ENCODE results near the gene TRMT112.

Gene TRMT112

DNA sequence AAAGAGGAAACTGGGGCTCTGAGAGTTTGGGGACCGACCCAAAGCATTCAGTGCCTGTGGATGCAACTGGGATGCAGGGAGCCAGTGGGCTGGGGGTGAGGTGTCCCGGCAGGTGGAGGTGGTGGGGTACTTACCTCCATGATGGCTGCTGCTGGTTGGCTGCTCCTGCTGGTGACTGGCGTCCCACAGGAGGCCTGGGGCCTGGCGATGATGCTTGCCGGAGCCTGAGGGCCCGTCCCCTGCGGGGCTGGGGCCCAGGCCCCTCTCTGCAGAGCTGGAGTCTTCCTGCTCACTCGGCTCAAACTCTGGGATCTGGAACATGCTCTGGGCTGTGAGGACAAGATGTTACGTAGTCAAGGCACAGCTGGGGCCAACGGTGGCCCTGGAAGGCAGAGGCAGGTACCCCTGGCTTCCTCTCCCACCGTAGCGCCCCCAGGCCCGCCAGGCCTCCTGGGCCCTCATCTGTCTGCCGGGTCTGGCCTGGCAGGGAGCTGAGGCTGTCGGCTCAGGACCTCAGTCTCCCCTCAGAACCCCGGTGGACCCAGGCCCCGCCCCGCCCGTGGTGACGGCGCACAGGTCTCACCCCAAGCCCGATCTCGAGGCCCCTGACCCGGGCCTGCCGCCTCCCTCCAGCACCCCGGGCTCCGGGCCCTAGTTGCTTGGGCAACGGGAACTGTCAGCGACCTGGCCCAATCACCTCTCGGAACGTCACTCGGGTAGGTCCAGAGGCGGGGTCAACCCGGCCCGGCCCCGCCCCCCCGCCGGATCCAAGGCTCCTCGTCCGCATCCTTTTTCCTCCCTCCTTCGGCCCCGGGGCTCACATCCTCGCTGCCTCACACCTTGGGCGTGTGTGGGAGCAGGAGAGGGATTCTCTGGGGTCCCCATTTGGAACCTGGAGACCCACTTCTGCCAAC lies 33.1 kb downstream of the TRMT112 start, which contains the start of gene BAD:
BAD (minus strand) TSS at position 618 of the 914 bp plus-strand sequence; CDS start at position 321, 297 bp downstream.
- intact Hi-C loops (cut with DNase I): no loop called here
- DNase-seq: peak; percentile 96 to 100 (median 98)

DNA sequence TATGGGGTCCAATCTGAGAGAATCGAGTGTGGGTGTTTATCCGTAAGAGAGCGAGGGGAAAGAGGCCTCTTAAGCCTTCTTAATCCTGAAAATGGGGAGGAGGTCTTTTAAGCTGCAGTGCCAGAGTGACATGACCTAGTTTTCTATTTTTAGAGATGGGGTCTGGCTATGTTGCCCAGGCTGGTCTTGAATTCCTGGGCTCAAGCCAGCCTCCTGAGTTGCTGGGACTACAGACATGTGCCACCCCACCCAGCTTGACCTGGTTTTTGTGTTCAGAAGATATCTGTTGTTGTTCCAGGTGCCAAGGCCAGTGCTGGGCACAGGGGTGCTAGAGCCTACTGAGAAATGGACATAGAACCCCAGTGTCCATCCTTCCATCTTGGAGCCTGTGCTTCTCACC lies 34.3 kb downstream of the TRMT112 start:
- DNase-seq: no peak
- intact Hi-C loops (cut with DNase I): no loop called here

DNA sequence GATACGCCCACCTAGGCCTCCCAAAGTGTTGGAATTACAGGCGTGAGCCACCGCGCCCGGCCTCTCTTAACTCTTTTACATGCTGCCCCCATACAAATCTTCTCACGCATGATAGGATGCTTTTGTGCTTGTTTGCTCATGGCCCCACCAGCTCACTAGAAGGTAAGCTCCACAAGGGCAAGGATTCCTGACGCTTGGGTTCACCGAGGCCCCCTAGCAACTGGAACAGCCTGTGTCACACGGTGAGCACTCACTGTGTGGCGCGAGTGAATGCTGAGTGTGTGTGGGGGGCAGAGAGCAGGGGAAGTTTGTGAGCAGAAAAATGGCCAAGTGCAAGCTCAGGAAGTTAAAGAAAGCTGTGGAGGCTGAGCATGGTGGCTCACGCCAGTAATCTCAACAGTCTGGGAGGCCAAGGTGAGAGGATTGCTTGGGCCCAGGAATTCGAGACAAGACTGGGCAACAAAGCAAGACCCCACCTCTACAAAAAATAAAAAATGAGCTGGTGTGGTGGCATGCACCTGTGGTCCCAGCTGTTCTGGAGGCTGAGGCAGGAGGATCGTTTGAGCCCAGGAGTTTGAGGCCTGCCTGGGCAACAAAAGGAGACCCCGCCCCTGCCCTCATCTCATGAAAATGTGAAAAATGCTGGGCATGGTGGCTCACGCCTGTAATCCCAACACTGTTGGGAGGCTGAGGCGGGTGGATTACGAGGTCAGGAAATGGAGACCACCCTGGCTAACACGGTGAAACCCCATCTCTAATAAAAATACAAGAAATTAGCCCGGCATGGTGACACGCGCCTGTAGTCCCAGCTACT lies 35.2 kb downstream of the TRMT112 start:
- no peak for DNase-seq
- intact Hi-C loops (cut with DNase I): no loop called here

DNA sequence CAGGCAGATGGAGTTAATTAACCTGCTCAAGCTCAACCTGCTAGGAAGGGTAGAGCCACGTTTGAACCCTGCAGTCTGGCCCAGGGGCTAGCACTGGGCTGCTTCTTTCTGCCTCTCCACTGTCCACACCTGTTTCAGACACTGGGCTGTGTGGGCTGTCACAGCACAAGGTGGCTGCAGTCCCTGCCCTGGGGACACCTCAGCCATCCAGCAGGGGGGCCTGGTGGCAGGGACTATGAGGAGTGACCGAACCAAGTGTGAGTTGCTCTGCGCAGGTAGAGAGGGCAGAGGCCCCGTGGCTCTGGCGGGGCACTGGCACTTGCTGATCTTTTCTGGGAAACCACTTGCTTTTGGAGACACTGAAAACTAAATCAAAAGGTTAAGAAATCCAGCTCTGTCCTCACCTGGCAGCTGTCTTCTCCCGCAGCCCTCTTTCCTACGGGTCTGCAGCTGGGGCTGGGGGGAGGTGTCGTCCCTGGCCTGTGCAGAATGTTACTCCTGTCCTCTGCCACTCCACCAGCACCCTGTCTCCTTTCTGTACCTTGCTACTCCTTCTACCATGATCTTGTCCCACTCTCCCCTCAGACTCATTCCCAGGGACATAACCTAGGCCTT lies 38.7 kb downstream of the TRMT112 start:
- DNase-seq: no peak
- intact Hi-C loops (cut with DNase I): no loop called here

DNA sequence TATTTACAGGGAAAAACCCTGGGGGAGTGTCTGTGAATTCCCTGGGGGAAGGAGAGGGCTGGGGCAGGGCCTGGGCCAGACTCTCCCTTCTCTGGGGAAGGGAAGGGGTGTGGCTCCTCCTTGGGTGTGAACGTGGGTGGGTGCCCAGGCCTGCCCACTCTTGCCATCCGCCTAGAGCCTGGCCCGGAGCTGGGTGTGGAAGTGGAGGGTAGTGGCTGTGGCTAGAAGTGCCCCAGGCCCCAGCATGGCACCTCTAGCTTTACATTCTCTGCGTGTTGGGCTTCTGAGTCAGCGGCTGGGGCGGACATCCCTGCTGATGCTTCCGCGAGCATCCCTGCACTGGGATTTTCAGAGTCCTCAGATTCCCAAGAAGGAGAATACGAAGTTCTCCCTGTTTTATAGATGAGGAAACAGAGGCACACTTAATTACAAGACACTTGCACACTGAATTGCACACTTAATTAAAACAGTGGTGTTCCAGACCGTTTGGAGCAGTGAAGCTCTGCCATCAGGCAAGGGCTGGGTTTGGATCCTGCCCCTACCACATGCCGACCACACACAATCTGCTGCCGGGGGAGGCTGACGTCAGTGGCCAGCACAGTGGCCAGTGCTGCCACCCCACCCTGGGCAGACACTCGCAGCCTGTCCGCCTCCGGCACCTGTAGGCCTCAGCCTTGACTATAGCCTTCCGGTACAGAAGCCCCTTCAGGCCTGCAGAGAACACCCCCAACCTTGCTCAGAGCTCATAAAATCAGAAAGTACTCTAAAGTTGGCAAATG lies 40.5 kb downstream of the TRMT112 start:
- intact Hi-C loops (cut with DNase I): no loop called here
- DNase-seq: peak in 1 of 10 donors; percentile 91

DNA sequence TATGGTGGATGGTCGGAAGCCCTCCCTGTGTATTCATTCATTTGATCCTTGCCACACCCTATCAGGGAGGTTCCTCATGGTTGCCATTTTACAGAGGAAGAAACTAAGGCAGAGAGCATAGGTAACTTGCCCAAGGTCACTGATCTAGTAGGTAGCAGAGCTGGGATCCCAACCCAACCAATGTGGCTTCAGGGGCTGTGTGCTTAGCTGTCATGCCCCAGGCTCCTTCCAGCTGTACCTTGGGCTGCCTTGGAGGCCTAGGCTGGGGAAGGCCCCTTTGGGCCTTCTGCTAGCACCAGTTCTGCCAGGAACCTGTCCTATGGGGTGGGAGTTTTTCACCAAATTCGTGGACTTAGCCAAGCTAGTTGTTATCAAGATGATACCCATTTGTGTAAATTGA lies 41.5 kb downstream of the TRMT112 start:
- intact Hi-C loops (cut with DNase I): no loop called here
- DNase-seq: no peak

DNA sequence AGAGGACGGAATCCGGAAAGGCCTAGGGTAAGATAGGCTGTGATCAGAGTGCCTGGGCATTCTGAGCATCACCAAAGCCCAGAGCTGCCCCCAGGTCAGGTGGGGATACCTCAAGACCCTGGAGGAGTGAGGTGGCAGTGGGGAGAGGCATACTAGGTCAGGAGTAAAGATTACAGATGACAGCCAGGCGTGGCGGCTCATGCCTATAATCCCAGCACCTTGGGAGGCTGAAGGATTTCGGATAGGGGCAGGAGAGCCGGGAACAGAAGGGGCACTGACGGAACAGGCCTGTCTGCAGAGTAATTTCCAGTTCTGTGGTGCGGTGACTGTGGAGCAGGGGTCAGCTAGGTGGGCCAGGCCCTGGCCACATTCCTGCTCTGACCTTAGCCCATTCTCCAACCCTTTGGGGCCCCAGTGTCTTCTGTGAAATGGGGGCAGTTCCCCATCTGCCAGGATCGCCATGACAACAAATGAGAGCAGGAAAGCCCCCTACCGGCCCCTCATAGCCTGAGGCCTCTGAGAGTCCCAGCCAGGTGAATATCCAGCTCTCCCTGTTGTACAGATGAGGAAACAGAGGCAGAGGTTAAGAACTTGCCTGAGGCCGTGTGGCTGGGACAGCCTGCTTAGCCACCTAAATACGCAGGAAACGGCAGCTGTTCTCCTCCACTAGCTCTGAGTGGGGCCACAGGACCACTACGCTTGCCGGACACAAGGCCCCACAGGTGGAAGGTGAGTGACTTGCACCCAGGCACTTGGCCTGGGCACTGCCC lies 42.1 kb downstream of the TRMT112 start:
- DNase-seq: no peak
- intact Hi-C loops (cut with DNase I): no loop called here

DNA sequence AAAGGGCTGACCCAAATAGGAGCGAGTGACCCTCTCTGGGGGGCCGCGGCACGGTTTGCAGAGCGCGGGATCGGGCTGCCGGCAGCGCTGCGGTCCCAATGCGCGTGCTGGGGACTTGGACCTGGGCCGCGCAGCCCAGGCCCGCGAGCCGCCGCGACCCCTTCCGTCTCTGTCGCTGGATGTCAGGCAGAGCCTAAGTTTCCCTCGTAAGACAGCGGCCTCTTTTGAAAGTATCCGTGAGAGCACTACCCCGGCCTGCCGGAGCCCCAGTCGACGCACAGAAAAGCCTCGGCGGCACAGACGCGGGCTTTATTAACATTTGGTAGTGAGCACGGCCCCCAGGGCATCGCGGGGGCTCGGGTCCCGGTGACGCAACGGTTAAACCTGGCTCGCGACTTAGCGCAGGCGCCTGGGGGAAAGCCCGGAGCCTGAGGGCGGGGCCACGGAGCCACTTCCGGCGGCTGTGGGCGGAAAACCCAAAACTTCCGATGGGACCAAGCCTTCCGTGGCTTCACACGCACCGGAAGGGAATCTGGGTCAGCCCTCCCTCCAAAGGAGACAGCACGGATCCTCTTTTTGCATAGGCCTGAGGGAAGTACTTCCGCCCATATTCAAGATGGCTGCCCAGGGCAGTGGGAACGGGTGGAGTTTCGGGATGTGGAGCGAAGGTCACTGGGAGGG lies 47.7 kb downstream of the TRMT112 start:
- DNase-seq: peak; percentile 97 to 100 (median 99)
- intact Hi-C loops (cut with DNase I): loop anchor here (1.0 to 2.0 kb wide), 2 partner anchors 16 to 31 kb away; partner anchors contain the start of genes CATSPERZ and GPR137

DNA sequence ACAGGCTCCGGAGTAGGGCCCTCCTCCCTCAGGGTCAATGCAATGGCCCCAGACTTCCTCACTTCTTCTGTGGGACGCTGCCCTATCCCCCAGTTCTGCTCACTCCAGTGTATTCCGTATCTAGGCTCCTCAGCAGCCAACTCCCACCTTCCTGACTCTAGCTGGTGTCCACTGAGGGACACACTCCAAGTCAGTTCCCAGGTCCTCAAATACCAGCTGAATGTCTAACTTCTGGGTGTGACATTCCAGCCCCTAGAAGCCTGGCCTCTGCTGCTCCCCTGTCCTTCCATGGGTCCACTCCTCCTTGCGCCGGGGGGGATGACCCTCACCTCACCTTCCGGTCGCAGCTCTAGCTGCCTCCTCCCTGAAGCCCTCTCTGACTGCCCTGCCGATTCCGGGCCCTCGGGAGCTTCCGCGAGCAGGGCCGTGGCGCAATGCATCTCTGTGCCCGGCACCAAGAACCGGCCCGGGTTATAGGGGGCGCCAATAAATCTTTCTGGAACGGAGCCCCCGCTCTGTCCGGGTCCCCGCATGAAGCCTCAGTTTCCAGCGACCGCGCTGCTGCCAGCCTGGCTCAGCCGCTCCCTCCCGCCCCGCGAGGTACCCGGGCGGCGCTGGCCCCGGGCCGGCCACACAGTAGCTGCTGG lies 48.3 kb downstream of the TRMT112 start:
- DNase-seq: peak in 2 of 10 donors; percentile 47 to 93
- intact Hi-C loops (cut with DNase I): no loop called here

DNA sequence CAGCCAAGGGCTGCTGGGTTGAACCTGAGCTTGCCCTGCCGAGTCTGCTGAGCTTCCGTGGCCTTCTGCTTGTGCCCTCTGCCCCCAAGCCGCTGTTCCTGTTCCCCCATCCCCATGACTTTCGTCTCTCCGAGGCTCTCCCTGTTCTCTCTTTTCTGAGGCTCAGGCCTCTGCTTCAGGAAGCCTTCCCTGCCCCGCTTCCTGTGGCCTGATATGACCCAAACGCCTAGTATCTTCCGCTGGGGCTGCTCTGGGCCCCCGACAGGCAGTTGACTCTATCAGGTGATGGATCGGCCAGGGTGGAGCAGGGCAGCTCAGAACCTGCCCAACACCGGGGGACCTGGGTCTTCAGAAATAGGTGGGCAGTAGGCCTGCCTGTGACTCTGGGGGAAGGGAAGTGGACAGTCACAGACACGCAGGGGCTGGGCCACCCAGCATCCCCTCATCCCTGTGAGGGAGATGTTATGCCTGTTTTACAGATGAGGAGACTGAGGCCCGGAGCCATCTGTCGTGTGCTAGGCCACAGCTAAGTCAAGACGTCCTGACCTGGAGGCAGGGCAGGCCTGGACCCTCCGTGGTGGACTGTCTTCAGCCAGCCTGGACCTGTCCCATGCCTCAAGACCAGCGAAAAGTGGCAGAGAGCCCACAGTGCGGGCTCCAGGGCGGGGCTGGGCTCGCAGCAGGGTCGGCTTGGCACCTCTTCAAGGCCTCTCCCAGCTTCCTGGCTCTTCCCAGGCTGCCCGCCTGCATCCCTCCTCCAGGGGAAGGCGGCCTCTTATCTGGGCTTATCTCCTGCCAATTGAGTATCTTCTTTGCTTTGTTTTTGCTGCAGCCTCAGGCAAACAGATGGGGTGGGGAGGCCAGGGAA lies 49.1 kb downstream of the TRMT112 start:
- peak in 1 of 10 donors; percentile 71 for DNase-seq
- intact Hi-C loops (cut with DNase I): no loop called here

DNA sequence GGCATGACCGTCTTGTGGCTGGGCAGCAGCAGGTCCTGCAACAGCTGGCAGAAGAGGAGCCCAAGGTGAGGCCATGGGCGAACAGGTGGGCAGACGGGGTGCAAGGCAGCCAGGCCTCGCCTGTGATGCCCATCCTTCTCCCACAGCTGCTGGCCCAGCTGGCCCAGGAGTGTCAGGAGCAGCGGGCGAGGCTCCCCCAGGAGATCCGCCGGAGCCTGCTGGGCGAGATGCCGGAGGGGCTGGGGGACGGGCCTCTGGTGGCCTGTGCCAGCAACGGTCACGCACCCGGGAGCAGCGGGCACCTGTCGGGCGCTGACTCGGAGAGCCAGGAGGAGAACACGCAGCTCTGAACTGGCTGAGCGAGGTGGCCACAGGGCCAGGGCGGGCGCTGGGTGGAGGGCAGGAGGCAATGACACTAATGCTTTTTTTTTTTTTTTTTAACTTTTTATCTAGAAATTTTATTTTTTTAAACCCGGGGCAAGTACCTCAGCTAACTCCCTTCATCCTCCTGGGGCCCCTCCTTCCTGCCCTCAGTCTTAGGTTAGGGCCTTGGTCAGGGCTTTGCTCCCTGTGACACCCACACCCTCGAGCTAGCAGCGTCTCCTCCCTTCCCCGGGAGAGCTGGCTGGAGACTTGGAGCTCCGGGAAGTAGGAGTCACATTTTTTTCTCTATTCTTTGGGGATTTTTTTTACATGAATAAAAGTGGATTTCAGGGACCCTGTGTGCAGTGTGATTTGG lies 50.0 kb downstream of the TRMT112 start:
- intact Hi-C loops (cut with DNase I): no loop called here

More for the DNA sequence above, 50.0 kb downstream of the TRMT112 start:
- DNase-seq: no peak
